Measurements from ENCODE around the gene XPNPEP3. TPM values are rescaled to one million over a fixed set of nuclear protein-coding genes. Genes with fewer than 3 reads are reported as not detected.

The XPNPEP3 gene
- total and polyA plus RNA-seq, 2 of the 4 experiments (the other 2 are of a cell fraction): 9.3 to 10.9 TPM

- BruUV-seq (replicated peaks): no TSS peak
- dilution Hi-C loops (cut with HindIII; ENCODE audit: low sequenced_read_pairs, unreplicated experiment): no loop called here
- CTCF ChIA-PET: no interaction called here
These were observed 20.5 kb downstream of the XPNPEP3 start for GRCh38 chr22:40877488-40877887.

More at GRCh38 chr22:40877488-40877887, 20.5 kb downstream of the XPNPEP3 start:
- Histone ChIP-seq H2BK120ac (ENCODE audit: low read depth, low read length) (no peak overlapping the region), H3K4me2 (ENCODE audit: low read depth, low read length) (no peak overlapping the region), H3K27me3 (ENCODE audit: control insufficient read depth, insufficient read depth, low read length) (no peaks in the 10 kb centered on the region), H2AK9ac (replicated peaks; ENCODE audit: low read depth, low read length, poor library complexity) (no peak overlapping the region), H3K27ac (ENCODE audit: insufficient read depth, low read length) (no peak overlapping the region), H3K9me1 (ENCODE audit: insufficient read depth, low read length) (peaks cover 3% of the 10 kb centered on the region), H3K79me1 (ENCODE audit: low read depth in 1 of 2, low read length in 2 of 2) (peaks cover 0 to 23% of the 10 kb centered on the region in 2 experiments; a peak in 3 of 4 replicates), H2BK5ac (ENCODE audit: low read depth, low read length, poor library complexity, severe bottlenecking) (no peak overlapping the region), H3K56ac (ENCODE audit: extremely low read depth, insufficient read depth, low read length) (no peak overlapping the region), H3K4me1 (ENCODE audit: control insufficient read depth, insufficient read depth, low read length) (no peaks in the 10 kb centered on the region), H2BK20ac (ENCODE audit: low read depth, low read length) (no peak overlapping the region), H2BK15ac (ENCODE audit: low read depth, low read length) (no peak overlapping the region), H2AK5ac (ENCODE audit: low read depth, low read length) (no peak overlapping the region), H4K20me1 (ENCODE audit: insufficient read depth, low read length) (no peaks in the 10 kb centered on the region), H3K36me3 (ENCODE audit: control insufficient read depth, insufficient read depth, low read length) (peaks cover 17% of the 10 kb centered on the region), H3K4ac (ENCODE audit: low read depth, low read length) (no peak overlapping the region), H4K5ac (ENCODE audit: low read depth, low read length) (no peak overlapping the region), H2AFZ (replicated peaks; ENCODE audit: low read length, poor library complexity) (no peak overlapping the region), H3K18ac (ENCODE audit: low read depth, low read length) (no peak overlapping the region), H3K9ac (ENCODE audit: low read depth, low read length) (no peak overlapping the region), H3K4me3 (ENCODE audit: insufficient read depth, low read depth, low read length) (no peak overlapping the region), H4K8ac (ENCODE audit: low read depth in 2 of 2, low read length in 2 of 2) (no peak overlapping the region), H4K91ac (ENCODE audit: insufficient read depth, low read depth, low read length) (no peak overlapping the region), H3K23ac (ENCODE audit: low read depth, low read length) (no peak overlapping the region), H3K9me3 (ENCODE audit: control insufficient read depth, insufficient read depth, low read length) (no peaks in the 10 kb centered on the region), H3K14ac (replicated peaks; ENCODE audit: low read depth, low read length) (no peak overlapping the region)
- ATAC-seq (ENCODE audit: low read depth) (no peak), DNase-seq (no peak)
- intact Hi-C loops (cut with micrococcal nuclease): no loop called here
- in situ Hi-C loops (cut with MboI; ENCODE audit: low sequenced_read_pairs): loop anchor here (25.0 kb wide), 1 partner anchor 440 kb away; no protein-coding TSS in a partner anchor
- TF ChIP-seq RCOR1 (IDR thresholded peaks at IDR 0.05; ENCODE audit: insufficient replicate concordance, low read length): no peak
- TF ChIP-seq MAFK (IDR thresholded peaks at IDR 0.05; ENCODE audit: low read depth, low read length): peak; percentile 82
- POLR2A ChIA-PET (ENCODE audit: unreplicated experiment): no interaction called here
- 80% methylated on average over 1 of the region's 3 CpGs; no CpG with 5 or more reads in 1 of the 2 experiments for WGBS, 2 experiments (ENCODE audit: extremely low coverage in 2 of 2, insufficient read length in 1 of 2)
